NCI-H774 (cell line): ENCODE results near the gene AMBP.
A peak's percentile ranks its signal among the peaks of the same experiment; 100 is the strongest.
"Not testable (repeated sequence)": the region's sequence is repeated elsewhere in the genome, so short reads cannot be mapped to it uniquely, and the experiment has no call there.

Experiments used
- DNase-seq: peaks from one replicate; lab custom pipeline; 2025; lab: John Stamatoyannopoulos, UW

Gene AMBP

DNA sequence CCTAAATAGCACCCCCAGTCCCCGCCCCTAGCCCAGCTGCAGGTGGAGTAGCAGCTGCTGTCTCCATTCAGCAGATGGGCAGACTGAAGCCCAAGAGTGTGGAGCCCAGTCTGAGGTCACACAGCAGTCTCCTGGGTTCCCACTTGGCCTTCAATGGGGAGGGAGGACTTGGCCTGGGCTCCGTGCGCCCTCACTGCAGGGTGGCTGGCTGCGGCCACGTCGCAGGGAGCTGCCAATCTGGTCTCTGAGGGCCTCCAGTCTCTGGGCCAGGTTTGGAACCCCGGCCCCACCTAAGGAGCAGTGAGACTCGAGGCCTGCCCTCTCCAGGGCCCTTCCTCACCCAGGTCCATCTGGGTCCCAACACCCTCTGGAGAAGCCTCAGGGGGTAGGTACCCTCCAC is 13.6 kb upstream of the AMBP start:
- DNase-seq, result no peak

- DNase-seq, result no peak
Measured at GRCh38 chr9:114090798-114091197, 12.7 kb upstream of the AMBP start.

DNA sequence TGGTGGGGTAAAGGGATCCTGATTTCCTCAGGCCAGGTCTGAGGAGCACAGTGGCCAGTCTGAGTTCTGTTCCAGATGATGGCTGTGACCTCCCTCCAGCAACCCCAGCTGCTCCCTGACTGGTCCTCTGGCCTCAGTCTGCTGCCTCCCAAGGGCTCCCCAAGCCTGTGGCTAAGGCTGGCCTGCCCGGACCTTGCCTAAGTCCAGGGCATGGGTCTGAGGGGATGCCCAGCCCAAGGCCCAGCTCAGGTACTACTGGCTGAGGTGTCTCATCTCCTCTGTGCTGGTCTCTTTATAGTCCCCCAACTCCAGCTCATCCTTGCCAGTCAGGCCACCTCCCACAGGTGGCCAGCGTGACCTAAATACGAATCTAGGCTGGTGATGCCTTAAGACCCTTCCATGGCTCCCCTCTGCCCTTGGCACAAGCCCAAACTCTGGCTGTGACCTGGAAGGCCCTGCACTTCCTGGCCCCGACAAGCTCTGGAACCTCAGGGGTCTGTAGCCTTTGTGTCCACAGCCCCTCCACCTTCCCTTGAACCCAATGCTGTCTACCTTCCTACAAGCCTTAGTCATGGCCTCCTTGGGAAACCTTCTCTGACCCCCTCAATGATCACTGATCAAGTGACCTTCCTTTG is 11.2 kb upstream of the AMBP start:
- DNase-seq, result no peak

DNA sequence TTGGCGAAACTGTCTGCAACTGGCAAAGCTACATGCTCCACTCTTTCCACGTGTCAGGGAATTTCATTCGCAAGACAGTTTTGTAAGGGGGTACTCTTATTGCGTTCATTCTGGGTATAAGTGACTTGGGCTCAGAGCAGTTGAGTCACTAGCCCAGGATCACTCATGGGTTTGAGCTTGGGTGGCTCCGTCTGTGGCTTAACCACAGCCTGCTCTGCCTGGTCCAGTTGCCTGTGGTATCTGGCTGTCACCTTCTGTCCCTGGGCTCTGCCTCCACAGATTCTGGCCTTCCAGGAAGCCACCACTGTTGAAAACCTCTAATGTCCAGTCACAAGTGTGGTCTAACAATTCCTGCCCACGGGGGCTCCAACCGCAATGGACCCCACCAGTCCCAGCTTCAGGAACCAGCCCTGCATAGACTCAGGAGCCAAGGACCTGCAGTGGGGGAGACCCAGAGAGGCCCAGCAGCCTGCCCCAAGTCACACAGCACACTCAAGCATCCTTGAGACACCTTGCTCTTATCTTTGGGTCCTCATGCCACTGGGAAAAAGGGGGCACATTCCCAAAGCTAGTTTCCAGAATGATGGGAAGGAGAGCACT is 10.6 kb upstream of the AMBP start:
- DNase-seq, result no peak

DNA sequence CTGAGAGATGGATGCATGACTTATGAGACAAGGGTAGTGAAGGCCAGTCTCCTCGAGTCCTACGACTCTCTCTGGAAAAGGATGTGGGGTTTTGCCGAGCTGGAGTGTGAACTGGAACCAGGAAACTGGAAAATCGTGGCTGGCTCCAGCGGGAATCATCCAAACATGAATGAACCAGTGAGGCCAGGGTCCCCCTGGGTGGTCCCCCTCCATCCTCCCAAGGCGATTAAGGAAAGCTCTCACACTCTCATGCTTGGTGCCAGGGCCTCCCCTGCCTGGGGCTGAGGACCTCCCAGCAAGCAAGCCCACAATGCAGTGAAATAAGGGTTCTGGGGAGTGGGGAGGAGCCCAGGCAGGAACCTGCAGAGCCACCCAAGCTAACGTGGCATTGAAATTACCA is 9.6 kb upstream of the AMBP start:
- DNase-seq, result no peak

DNA sequence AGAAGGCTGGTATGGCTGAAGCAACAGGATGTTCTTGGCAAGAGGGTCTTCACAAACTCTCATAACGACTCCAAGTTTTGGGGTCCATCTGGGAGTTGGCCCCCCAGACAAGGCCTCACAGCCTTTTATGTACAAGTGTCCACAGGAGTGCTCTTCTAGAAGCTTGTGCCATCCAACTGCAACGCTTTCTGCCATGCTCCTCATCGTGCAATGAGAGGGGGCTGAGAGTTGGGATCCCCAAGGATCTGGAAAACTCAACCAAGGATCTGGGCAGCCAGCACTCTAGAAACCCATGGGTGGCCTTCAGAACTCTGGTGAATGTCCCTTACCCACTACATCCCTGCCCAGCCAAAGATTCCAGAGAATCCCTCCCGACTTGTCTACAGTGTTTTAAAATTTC is 8.5 kb upstream of the AMBP start:
- no peak for DNase-seq

DNA sequence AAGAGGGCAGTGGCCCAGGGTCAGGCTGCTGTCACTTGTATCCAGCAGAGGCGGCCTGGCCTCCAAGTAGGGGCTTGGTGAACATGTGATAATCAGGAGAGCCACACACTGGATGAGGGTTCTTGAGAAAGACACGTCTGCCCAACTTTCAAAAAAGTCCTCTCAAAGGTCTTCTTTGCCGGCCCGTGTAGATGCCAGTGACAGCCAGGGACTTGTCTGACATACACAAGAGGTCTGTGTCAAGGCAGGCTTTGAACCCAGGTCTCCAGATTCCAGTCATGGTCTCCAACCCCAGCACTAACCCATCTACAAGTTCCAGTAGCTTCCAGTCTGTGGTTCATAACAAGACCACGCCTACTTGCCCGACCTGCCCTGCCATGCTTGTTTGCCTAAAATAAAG is 7.9 kb upstream of the AMBP start:
- DNase-seq, result no peak

DNA sequence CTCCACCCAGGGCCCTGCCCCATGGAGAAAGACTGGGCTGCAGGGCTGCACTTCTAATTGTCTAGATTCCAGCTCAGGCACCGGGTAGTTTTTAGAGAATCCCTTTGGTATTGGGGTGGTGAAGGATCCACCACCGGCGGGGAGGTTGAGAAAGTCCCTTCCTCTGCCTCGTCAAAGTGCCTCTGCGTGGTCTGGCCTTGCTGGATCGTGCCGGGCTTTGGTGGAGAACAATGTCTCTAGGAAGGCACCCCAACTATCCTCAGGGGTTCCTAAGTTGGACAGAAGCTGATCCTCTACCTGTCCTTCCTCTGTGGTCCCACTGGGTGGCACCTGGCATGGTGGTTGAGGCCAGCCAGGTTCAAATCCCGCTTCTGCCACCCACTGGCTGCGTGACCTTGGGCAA is 7.3 kb upstream of the AMBP start:
- DNase-seq, result no peak

GRCh38 chr9:114084282-114085073 is 6.4 kb upstream of the AMBP start:
- DNase-seq, result no peak

GRCh38 chr9:114083666-114084065 is 5.6 kb upstream of the AMBP start:
- DNase-seq, result no peak

GRCh38 chr9:114082763-114083412 is 4.8 kb upstream of the AMBP start:
- not testable (repeated sequence) for DNase-seq

DNA sequence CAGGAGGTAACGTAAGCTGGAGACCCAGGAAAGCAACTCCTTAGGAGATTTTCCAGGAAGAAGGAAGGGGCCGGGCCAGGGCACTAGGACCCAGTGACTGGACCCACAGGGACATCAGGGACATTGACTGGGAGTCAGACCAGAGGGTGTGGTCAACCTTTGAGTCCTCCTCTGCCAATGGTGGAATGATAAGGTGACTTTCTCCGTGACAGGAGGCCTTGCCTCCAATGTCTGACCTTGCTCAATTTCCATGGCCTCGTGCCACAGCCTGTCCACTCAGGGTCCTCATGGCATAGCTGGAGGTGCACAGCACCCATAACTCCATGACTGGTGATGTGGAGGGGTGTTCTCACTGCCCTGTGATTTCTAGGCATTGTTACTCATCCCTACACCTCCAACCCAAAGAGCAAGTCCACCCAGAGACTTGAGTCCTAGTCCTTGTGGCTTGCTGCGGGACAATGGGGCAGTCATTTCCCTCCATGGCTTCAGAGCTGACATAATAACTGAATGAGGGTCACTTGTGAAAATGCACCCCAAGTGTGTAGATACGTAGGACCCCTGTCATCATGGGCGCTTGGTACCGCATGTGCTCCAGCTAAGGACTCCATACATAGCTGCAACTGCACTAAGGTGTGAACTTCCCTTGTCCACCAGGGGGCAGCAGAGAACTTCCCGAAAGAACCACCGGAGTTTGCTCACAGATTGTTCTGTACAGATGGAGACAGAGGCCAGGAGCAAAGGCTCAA is 4.1 kb upstream of the AMBP start:
- peak; percentile 73 for DNase-seq

GRCh38 chr9:114081441-114082016 is 3.4 kb upstream of the AMBP start:
- DNase-seq, result no peak

DNA sequence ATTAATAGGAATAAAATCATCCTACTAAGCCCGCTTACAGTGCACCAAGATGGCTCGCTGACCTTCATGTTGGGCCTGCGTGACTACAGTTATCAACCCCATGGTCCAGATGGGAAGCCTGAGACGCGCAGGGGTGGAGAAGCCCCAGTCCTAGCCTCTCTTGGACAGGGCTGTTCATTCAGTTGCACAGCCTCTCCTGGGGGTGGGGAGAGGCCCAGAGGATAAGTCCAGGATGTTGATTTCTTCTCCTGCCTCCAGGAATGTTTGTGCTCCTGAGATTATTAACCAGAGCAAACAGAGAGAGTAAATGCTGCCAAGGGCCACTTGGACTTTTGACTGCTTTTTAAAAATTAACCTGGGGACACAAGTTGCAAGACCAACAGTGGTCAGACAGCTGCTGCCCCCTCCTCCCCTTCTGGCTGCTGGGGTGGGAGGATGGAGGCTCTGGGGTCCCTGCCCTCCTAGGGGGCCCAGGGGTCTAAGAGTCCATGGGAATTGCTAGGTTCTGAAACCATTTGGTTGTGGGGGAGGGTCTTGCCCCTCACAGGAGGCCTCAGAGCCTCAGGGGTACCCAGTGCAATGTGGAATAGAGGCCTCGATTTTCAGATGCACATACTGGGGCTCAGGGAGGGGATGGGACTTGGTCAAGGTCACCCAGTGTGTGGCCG is 2.8 kb upstream of the AMBP start:
- DNase-seq, result no peak

- no peak for DNase-seq
Measured at GRCh38 chr9:114080195-114080772, 2.2 kb upstream of the AMBP start.

- no peak for DNase-seq
Measured at GRCh38 chr9:114078781-114079156, 669 bp upstream of the AMBP start.

DNA sequence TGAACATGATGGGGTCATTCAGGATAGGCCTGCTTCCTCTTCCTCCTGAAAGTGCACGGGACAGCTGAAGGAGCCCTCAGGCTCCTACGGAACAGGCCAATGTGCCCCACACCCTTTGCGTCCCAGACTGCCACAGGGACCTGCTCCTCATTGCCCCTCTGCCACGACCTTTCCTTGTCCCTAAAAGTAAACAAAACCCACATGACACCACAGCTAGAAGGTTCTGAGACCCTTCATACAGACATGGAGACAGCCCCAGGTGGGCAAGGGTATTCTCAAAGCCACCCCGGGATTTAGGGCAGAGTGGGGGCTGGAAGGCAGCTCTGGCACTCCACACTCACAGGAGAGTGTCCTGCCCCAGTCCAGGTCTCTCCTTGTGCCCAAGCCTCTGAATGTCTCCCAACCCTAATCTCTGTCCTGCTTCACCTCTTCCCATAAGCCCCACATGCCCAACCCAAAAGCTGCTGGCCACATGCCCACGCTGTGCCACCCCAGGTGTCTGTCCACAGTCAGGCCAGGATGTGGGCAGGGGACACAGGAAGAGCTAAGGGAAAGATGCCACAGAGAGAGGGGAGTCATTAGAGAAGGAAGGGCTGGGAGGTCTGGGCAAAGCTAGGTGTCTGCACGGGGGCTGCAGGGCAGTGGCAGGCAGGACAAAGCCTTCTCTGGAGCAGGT is 800 bp downstream of the AMBP start:
- DNase-seq, result no peak

GRCh38 chr9:114076237-114077161 is 1.6 kb downstream of the AMBP start:
- no peak for DNase-seq

DNA sequence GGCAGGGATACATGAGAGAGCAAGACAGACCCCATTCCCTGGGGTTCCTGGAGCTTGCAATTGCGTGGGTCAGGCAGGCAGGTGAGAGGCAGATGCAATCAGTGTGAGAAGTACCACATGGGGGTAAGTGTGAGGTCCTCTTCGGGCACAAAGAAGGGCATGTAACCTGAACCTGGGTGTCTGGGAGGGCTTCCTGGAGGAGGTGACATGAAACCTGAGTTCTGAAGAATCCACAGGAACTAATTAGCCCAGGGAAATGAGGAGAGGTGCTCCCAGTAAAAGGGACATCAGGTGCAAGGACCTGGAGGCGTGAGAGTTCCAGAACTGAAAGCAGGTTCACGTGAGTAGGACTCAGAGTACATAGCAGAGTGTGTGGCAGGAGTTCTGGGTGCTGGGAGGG is 2.5 kb downstream of the AMBP start:
- no peak for DNase-seq
